HS-5 (cell line): ENCODE measurements around the gene LIN7B.
"Not testable (repeated sequence)": the region's sequence is repeated elsewhere in the genome, so short reads cannot be mapped to it uniquely, and the experiment has no call there.

ENCODE experiments used
- DNase-seq: peaks from one replicate; pipeline ENCODE4 v3.0.0-alpha.2; 2012; ENCODE audit warnings: low read depth

LIN7B gene

DNA sequence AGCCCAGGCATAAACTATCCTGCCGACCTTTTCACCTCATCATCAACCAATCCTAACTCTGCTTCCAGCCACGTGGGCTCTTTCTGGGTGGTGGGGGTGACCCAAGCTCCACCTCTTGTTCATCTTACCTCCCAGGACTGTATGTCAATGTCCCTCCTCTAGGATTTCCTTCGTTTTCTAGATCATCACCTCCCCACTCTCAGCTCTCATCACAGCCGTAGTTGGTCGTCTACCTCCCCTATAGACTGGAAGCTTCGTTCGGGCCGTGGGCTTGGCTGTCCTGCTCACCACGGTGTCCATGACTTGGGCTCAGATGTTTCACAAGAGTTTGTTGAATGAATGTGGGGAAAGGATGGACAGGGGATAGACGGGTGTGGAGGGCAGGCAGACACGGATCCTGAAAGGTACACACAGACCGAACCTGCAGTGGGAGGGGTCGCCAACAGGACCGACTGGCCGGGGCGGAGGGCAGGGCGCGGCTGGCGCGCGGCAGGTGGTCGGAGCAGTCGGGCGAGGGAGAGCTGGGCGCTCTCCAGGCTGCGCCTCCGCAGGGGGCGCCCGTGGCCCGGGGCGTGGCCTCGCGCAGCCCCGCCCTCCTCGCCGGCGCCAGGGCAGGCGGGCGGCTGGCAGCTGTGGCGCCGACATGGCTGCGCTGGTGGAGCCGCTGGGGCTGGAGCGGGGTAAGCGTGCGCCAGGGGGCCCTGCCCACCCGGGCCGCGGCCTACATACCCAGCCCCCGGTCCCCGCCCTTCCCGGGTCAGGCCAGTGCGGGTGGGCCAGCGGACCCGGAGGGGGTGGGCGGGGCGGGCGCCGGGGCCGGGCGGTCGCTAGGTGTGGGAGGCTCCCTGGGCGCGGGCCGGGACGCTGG, at the start of gene LIN7B:
LIN7B (plus strand) TSS at position 609 of the 868 bp plus-strand sequence; CDS start at position 644, 35 bp downstream.
- DNase-seq: no peak

DNA sequence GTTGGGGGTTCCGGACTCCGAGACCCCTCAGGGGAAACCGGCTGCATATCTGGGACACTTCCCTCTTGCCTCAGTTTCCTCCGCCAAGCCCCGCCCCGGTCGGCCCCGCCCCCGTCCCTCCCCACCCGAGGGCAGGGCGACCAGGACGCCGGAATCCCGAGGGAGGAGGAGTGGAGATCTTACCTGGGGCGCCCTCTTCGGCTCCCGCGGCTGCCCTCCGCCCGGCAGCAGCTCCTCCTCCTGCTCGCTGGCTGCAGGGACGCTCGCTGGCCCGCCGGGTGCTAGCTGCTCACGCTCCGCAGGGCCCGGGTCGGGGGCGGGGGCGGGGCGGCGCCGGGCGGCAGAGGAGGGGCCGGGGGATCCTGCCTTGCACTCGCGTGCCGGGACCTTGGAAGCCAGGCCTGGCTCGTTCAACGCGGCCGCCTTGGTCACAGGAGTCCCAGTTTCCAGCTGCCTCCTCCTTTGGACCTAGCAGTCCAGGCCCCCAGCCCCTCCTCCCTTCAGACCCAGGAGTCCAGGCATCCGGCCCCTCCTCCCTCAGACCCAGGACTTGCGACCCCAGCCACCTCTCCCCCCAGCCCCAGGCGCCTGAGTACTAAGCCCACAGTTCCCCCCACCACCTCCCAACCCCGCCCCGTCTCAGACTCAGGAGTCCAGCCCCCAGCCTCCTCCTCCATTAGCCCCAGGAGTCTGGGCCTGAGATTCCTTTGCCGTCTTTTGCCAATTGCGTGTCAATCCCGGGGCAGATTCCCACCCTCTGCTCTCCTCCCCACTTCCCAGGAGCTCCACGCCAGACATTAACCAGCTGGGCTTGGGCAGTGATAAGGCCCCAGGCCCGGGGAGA, 49.2 kb upstream of the LIN7B start, which contains the start of gene NTF4:
NTF4 (minus strand) TSS at position 51 of the 844 bp plus-strand sequence. CDS start 2,821 bp downstream, outside the sequence.
- DNase-seq: no peak

DNA sequence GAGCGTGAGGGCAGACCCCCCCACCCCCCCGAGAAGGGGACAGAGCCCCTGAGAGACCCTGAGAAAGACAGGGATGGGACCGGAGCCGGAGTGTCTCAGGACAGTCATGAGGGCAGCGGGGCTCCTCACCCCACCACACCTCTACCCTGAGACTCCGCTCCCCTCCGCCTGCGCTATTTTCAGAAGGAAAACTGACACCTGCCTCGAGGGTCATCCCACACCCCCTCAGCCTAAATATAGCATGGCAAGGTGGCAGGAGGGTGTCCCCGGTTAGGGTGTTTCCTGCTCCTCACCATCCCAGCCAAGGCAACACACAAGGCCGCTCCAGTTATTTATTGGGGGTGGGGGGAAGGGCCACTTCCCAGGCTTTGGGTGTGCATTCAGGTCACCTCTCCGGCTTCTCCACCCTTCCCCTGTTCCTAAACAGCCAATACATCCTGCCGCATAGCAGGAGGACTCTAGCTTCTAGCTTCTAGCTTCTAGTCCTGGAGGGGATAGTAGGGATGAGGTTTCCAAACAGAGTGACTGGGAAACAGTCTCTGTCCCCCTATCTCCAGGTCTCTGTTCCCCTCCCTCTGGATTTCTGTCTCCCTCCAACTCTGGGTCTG, 48.2 kb upstream of the LIN7B start:
- DNase-seq: no peak

GRCh38 chr19:49067554-49067953, 46.6 kb upstream of the LIN7B start:
- DNase-seq: no peak

GRCh38 chr19:49069026-49069425, 45.1 kb upstream of the LIN7B start:
- DNase-seq: no peak

DNA sequence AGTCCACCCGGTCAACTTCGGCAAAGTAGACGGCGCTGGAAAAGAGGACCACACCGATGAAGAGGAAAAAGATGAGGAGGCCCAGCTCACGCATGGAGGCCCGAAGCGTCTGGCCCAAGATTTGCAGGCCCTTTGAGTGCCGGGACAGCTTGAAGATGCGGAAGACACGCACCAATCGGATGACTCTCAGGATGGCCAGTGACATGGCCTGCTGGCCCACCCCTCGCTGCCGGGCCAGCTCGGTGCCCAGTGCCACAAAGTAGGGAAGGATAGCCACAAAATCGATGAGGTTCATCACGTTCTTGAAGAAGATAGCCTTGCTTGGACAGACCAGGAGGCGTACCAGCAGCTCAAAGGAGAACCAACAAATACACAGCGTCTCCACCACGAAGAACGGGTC, 43.8 kb upstream of the LIN7B start:
- no peak for DNase-seq

DNA sequence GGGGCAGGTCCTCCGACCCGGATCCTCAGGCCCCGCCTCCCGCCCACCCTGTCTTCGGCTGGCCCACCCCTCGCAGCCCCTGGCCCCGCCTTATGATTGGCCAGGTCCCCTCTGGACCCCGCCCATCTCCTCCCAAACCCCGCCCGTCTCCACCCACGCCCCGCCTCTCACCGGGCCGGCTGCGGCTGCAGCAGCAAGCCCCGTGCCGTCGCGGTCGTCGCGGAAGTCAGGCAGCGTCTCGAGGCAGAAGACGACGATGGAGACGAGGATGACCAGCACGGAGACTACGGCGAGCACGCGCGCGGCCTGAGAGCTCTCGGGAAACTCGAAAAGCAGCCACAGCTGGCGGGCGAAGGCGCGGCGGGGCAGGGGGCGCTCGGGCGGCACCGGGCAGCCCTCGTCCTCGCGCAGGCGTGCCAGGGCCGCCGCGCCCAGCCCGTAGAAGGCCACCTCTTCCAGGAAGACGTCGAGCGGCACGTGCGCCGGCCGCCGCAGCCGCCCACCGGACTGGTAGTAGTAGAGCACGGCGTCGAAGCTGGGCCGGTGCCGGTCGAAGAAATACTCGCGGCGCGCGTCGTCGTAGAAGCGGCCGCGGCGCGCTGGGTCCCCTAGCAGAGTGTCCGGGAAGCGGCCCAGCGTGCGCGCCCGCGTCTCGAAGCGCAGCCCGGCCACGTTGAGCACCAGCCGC, 42.2 kb upstream of the LIN7B start:
- no peak for DNase-seq

DNA sequence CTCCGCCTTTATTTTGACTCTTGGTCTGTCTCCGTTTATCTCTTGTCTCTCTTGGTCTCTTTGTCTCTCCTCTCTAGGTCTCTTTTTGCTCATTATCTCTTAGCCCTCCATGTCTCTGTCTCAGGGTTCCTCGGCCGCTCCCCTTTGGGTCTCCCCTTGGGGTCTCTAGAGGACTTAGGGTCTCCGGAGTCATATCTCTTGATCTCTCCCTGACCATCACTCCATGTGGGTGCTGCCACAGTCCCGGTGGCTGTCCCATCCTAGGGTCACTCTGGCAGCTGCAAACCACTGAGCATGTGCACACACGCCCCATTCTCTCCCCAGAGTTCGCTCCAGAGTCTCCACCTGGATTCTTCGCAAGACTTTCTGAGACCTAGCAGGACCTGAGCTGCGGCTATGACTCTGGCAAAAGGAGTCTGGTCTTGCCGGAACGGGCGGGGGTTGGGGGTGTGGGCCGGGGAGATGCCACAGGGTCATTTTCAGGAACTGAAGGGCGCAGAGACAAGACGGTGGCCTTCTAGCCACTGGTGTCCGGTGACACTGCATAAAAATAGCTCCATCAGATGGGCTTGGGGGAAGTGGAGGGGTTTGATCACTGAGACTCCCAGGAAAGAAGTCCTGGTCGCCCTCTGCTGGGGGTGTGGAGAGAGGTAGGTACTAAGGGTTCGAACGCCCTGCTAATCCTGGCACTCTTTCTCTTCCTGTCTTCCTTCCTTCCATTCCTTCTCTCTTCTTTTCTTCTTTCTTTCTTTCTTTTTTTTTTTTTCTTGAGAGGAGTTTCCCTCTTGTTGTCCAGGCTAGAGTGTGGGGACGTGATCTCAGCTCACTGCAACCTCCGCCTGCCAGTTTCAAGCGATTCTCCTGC, 40.4 kb upstream of the LIN7B start:
- no peak for DNase-seq

DNA sequence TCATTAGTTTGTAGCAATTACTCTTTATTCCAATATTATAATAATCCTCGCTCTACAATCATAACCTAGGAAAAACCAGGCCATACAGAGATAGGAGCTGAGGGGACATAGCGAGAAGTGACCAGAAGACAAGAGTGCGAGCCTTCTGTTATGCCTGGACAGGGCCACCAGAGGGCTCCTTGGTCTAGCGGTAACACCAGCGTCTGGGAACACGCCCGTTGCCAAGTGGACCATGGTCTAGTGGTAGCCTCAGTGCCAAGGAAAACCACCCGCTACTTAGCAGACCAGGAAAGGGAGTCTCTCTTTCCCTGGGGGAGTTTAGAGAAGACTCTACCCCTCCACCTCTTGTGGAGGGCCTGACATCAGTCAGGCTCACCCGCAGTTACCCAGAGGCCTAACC, 39.3 kb upstream of the LIN7B start:
- not testable (repeated sequence) for DNase-seq

- DNase-seq: no peak
Measured at GRCh38 chr19:49080392-49080791, 33.8 kb upstream of the LIN7B start.

- no peak for DNase-seq
Measured at GRCh38 chr19:49081273-49081672, 32.9 kb upstream of the LIN7B start.

DNA sequence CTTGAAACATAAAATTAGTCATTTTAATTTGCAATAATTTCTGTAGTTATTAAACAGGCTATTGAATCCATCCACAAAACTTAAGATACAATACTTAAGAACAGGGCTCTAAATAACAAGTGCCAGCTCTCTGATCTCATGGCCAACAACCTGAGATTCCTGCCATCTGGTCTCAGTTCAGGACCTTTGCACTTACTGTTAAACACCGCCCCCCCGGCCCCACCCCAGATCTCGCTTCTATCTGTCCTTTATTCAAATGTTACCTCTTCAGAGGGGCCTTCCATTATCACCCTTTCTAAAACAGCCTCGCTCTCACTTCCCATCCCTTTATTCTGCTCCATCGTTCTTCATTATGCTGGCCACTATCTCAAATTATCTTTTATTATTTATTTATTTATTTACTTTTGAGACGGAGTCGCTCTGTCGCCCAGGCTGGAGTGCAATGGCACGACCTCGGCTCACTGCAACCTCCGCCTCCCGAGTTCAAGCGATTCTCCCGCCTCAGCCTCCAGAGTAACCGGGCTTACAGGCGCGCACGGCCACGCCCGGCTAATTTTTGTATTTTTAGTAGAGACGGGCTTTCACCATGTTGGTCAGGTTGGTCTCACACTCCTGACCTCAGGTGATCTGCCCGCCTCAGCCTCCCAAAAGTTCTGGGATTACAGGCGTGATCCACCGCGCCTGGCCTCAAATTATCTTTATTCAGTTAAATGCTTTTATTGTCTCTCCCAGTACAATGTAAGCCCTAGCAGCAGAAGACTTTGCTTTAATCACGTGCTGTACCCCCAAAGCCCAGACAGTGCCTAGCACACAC, 29.8 kb upstream of the LIN7B start:
- DNase-seq: no peak

DNA sequence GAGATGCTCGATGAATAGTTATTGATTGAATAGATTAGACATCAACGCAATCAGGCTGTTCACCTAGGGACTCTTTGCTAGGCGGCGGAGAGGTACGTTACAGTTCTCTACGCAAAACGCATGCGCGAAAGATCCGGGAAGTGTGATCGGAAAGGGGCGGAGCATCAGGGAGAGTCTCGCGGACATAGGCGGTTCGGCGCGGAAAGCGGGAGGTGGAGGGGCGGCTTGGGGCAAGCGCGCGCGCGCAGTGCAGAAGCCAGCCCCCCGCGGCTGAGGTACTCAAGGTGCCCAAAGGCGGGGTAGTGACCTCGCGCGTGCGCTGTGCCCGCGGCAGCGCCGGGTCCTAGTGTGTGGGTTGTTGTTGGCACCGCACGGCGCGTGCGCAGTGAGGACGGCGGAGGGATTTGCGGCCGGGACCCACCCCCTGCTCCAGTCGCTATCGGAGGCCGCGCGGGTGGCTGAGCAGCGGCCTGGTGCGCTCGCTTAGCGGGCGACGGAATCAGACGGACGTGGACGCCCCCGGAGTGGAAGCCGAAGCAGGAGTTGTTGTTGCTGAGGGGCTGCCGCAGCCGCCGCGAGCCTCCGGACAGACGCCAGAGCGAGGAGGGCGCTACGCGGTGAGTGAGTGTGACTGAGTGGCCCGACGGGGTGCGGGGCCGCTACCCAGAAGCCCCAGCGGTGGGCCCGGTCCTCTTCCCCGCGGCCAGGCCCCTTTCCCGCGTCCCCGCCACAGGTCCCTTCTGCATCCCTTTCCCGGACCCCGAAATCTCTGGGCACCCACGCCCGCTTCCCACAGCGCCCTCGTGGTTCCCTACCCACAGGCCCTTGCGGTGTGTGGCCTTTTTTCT, 28.9 kb upstream of the LIN7B start, which contains the start of gene SNRNP70:
SNRNP70 (plus strand) TSS at position 432 of the 848 bp plus-strand sequence. CDS start 964 bp downstream, outside the sequence.
- DNase-seq: peak; percentile 92

- DNase-seq: no peak
Measured at GRCh38 chr19:49085868-49086232, 28.3 kb upstream of the LIN7B start.

- DNase-seq: no peak
Measured at GRCh38 chr19:49086296-49086695, 27.9 kb upstream of the LIN7B start.

DNA sequence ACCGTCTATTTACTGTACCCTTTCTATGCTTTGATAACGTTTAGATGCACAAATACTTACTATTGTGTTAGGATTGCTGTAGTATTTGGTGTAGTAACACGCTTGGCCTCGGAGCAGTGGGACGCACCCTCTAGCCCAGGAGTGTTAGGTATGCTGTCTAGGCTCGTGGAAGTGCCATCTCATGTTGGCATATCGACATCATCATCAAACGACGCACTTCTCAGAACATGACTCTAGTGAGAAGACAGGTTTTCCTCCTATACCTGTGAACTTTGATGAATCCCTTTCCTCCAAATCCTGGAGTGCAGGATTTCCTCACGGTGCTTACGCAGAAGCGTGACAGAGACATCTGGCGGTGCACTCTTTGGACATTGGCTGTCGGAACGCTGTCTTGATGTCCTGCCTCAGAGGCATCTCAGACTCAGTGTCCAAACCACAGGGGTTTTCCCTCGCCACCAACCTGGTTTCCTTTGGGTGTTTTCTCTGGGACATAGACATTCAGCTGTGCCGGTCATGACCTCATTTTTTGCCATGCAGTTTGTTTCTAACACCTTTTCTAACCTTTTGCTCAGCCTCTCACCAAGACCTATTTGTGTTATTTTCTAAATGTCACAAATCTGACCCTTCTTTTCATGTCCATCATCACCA, 22.7 kb upstream of the LIN7B start:
- no peak for DNase-seq

- DNase-seq: no peak
Measured at GRCh38 chr19:49092686-49093085, 21.5 kb upstream of the LIN7B start.
